ENCODE results near the gene SYNGAP1.

The SYNGAP1 gene

DNA sequence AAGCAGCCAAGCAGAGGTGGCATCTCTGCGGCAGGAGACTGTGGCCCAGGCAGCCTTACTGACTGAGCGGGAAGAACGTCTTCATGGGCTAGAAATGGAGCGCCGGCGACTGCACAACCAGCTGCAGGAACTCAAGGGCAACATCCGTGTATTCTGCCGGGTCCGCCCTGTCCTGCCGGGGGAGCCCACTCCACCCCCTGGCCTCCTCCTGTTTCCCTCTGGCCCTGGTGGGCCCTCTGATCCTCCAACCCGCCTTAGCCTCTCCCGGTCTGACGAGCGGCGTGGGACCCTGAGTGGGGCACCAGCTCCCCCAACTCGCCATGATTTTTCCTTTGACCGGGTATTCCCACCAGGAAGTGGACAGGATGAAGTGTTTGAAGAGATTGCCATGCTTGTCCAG lies 15.0 kb upstream of the SYNGAP1 start:
- no peak for DNase-seq (ENCODE audit: low spot score)

DNA sequence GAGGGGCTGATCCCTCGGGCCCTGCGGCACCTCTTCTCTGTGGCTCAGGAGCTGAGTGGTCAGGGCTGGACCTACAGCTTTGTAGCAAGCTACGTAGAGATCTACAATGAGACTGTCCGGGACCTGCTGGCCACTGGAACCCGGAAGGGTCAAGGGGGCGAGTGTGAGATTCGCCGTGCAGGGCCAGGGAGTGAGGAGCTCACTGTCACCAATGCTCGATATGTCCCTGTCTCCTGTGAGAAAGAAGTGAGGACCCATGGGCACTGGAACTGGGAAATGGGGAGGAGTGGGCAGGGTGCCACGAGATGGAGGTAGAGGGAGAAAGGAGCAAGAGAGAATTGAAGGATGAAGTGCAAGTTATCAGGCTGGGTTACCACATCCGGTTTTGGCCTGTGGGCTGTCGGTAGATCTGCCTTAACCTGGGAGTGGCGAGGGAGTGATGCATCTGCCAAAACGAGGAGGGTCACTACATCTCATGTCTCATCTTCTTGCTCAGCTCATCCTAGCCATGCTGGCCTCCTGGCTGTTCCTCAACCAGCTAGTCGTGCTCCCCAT lies 14.4 kb upstream of the SYNGAP1 start:
- no peak for DNase-seq (ENCODE audit: low spot score)

DNA sequence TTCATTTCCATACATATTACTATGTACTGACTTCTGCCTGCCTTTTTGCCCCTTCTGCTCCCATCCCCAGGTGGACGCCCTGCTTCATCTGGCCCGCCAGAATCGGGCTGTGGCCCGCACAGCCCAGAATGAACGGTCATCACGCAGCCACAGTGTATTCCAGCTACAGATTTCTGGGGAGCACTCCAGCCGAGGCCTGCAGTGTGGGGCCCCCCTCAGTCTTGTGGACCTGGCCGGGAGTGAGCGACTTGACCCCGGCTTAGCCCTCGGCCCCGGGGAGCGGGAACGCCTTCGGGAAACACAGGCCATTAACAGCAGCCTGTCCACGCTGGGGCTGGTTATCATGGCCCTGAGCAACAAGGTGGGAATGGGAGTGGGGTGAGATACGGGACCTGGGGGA lies 13.7 kb upstream of the SYNGAP1 start:
- DNase-seq (ENCODE audit: low spot score): no peak

DNA sequence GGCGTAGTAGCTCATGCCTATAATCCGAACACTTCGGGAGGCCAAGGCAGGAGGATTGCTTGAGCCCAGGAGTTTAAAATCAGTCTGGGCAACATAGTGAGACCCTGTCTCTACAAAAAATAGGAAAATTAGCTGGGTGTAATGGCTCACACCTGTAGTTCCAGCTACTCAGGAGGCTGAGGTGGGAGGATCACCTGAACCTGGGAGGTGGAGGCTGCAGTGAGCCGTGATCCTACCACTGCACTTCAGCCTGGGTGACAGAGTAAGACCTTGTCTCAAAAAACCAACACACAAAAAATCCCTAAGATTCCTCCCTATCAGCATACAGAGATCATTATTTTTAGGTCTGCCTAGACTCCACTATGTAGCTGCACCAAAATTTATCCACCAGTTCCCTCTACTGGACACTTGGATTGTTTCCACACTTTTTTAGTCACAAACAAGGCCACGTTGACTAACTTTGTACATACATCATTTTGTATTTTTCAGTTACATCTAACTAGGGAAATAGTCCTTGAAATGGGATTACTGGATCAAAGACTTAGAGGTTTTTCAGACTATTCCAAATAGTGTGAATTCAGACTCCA lies 12.6 kb upstream of the SYNGAP1 start:
- DNase-seq (ENCODE audit: low spot score): no peak

DNA sequence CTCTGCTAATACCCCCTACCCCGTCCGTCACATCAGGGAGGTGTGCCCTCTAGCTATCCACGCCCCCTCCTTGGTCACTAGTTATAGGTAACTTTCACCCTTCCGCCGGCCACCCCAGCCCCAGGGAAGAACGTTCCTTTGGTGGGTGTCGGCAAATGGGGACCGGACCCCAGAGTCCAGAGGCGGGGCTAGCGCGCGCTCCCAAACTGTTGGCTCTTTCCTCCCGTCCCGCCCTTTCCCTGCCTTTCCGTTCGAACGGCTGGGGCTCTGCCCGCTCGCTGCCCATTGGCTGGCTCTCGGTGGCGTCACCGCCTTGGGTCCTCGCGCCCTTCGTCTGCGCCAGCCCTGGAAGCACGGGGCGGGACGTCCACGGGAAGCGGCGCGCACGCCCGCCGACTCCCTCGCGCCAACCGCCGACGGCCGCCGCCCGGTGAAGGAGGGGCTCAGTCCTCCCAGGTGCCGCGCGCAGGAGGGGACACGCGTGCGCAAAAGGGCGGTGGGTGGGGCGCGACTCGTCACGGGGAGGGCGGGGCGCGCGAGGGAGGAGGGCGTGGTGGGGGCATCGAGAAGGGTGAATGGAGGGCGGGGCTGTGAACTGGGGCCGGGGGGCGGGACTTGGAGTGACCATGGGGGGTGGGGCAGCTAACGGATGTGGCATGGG lies 9.7 kb upstream of the SYNGAP1 start:
- DNase-seq (ENCODE audit: low spot score): peak; percentile 99

DNA sequence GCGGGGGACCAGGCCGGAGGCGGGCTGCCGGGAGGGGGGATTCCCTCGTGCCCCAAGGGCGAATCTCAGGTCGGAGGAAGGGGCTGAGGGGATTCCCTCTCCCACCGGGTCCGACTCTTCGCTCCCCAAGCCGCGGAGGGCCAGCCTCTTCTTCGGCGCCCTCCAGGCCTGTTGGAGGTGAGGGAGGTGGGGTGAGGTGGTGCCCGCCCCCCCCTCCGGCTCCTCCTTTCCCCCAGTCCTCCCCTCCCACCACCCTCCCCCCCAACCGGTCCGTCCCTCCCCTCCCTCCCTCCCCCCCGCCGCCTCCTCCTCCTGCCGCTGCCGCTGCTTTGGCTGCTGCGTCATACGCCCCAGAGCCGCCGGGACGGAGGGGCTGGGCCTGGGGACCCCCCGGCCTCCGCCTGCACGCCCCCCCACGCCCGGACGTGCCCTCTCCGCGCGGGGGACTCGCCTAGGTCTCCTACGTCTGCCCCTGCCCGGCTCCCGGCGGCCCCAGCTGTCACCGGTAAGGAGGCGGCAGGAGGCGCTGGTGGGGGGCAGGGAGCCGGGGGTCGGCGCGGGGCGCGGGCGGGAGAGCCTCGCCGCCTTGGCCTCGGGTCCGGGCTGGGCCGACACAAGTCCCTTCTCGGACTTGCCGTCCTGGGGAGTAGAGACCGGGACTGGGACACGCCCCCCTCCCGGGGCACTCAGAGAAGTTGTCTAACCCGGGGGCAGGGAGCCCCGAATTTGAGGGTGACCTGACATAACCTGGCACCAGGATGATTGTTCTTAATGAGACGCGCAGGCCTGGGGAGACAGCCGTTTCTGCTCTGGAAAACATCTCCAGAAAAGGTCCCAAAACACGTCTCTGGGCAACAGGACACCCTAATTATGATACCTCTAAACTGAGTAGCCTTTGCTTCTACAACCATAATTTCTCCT lies 8.9 kb upstream of the SYNGAP1 start, which contains the start of gene PHF1:
PHF1 (plus strand) TSS at position 304 of the 921 bp plus-strand sequence. CDS start 1,250 bp downstream, outside the sequence.
- peak; percentile 91 for DNase-seq (ENCODE audit: low spot score)

DNA sequence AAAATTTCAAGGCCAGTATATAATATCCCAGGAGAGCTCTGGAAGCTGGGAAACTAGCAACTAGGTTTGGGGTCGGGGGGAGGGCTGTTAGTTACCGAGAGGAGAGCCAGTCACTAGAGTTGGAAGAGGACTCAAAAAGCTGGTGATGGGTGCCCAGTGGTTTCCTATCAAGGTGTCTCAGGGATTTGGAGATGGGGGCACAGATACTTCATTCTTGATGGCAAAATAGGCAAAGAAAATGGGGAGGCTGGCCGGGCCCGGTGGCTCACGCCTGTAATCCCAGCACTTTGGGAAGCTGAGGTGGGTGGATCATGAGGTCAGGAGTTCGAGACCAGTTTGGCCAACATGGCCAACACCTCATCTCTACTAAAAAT lies 8.2 kb upstream of the SYNGAP1 start:
- no peak for DNase-seq (ENCODE audit: low spot score)

DNA sequence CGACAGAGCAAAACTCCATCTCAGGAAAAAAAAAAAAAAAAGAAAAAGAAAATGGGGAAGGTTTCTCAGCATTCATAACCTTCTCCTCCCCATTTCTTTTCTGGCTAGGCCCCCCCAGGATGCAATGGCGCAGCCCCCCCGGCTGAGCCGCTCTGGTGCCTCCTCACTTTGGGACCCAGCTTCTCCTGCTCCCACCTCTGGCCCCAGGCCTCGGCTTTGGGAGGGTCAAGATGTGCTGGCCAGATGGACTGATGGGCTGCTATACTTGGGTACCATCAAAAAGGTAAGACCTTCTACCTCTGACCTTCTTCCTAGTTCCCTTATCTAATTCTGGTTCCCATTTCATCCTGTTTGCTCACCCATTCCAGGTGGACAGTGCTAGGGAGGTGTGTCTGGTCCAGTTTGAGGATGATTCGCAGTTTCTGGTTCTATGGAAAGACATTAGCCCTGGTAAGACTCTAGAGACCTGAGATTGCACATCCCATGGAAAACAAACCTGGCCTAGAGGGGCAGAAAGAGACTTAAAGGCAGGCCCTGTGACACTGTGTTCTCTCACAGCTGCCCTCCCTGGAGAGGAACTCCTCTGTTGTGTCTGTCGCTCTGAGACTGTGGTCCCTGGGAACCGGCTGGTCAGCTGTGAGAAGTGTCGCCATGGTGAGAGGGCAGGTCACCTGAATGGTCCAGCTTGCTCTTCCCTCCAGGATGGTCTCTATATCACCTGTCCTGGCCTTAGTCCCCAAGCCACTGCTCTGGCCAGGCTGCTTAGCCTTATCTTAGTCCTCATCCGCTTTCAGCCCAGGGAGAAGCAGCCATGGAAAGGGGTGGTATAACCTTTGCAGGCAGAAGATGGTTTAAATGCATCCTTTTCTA lies 7.5 kb upstream of the SYNGAP1 start:
- no peak for DNase-seq (ENCODE audit: low spot score)

DNA sequence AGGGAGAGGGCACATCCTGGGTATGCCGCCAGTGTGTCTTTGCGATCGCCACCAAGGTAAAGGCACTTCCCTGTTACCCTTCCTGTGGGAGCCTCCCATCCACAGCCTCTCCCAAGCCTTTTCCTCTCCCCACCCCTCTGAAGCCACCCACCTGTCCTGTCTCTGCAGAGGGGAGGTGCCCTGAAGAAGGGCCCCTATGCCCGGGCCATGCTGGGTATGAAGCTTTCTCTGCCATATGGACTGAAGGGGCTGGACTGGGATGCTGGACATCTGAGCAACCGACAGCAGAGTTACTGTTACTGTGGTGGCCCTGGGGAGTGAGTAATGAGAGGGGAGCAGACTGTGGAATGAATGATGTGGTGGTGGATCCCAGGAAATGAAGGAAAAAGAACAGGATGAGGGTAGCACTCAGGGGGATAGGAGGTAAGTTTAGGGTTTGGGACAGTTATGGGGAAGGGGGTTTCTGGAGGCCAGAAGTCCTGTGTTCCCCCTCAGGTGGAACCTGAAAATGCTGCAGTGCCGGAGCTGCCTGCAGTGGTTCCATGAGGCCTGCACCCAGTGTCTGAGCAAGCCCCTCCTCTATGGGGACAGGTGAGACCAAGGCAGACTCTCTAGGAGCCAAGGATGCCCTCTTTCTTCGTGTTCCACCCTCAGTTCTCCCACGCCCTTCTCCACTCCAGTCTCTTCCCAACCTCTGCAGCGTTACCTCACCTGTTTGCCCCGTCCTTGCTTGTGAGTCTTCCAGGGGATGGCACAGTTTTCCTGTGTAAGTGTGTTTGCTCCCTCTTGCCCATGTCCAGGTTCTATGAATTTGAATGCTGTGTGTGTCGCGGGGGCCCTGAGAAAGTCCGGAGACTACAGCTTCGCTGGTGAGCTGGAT lies 6.4 kb upstream of the SYNGAP1 start:
- no peak for DNase-seq (ENCODE audit: low spot score)

DNA sequence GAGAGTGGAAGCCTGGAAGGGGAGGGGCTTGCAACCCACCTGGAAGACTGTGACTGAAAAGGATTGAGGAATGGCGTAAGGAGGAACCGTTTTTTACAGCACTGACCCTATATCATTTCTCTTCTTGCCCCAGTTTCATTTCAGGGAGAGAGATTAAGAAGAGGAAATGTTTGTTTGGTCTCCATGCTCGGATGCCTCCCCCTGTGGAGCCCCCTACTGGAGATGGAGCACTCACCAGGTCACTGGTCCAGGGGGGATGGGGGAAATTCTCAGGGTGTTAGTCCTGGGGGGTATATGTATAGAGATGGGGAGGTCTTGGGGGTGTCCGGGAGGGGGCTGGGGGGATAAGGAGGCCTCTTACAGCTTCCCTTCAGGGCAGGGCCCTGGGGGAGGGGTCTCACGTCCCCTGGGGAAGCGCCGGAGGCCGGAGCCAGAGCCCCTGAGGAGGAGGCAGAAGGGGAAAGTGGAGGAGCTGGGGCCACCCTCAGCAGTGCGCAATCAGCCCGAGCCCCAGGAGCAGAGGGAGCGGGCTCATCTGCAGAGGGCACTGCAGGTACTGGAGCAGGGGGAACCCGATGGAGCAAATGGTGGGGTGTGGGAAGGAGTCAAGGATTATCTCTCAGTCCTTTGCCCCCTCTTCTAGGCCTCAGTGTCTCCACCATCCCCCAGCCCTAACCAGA lies 5.1 kb upstream of the SYNGAP1 start:
- DNase-seq (ENCODE audit: low spot score): peak; percentile 66

DNA sequence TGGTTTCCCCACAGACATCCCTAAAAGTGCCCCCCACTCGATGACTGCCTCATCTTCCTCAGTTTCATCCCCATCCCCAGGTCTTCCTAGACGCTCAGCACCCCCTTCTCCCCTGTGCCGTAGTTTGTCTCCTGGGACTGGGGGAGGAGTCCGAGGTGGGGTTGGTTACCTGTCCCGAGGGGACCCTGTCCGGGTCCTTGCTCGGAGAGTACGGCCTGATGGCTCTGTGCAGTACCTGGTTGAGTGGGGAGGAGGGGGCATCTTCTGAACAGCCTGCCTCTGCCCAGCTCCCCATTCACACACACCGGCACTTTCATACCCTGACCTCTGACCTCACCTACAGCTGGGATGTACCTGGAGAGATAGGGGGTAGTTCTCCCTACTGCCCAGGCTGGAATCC lies 4.0 kb upstream of the SYNGAP1 start:
- DNase-seq (ENCODE audit: low spot score): no peak

DNA sequence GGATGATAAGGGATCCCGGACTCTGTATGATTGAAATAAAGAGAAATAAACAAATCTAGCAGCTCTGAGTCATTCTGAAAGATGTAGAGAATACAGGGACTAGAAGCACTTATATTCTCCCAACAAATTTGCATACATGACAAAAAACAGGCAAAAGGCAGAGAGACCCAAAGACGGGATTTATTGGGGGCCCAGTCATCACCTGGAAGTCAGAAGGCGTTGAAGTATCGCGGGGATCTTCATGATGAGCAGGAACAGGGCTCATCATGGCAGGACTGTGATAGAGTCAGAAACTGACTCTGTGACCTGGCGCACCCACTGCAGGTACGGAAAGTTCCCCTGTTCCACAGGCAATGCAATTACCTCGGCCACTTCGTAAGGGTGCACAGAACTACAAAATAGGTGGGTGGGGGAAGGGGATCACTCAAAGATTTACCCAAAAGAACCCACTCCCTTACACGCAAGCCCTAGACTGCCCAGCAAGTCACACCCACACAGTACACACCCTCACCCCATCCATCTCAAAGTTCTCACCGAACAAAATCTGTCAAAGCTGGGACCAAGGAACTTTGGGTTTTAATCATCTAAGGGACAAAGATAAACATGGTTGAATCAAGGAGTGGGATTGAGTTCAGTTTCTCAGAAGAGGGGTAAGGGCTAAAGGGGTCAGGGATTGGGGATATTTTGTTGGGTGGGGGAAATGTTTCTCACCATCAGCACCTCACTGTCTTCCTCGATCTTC lies 3.3 kb upstream of the SYNGAP1 start:
- DNase-seq (ENCODE audit: low spot score): no peak

DNA sequence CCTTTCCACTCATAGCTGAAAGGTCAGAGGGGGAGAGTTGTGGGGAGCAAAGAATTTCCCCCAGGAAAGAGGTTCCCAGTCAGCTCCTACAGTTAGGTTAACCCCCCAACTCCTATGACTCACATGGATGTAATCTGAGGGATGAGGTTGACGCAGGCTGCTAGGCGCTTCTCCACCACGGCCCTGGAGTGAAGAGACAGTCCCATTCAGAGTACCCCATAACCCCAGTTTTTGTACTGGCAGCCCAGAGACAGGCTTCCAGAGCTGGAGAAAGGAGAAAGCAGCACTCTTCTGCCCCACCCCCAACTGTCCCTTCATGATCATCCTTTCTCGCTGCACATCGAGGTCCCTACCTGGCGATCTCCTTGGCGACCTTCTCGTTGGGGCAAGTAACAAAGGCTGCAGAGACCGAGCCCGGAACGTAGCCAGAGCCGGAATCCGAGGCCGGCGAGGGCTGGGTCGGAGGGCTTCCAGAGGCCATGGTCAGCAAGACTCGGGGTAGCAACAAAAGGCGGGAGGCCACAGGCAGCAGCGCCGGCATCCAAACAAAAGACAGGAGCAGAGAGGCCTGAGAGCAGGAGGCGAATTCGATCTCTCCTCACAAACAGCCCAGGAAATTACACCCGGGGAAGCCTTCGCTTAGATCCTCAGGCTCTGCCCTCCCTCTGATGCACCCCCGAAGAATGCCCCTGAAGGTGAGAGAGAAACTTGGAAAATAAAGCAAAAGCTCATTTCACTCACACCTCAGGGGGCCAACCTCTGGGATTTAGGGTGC lies 2.5 kb upstream of the SYNGAP1 start:
- DNase-seq (ENCODE audit: low spot score): peak; percentile 85

DNA sequence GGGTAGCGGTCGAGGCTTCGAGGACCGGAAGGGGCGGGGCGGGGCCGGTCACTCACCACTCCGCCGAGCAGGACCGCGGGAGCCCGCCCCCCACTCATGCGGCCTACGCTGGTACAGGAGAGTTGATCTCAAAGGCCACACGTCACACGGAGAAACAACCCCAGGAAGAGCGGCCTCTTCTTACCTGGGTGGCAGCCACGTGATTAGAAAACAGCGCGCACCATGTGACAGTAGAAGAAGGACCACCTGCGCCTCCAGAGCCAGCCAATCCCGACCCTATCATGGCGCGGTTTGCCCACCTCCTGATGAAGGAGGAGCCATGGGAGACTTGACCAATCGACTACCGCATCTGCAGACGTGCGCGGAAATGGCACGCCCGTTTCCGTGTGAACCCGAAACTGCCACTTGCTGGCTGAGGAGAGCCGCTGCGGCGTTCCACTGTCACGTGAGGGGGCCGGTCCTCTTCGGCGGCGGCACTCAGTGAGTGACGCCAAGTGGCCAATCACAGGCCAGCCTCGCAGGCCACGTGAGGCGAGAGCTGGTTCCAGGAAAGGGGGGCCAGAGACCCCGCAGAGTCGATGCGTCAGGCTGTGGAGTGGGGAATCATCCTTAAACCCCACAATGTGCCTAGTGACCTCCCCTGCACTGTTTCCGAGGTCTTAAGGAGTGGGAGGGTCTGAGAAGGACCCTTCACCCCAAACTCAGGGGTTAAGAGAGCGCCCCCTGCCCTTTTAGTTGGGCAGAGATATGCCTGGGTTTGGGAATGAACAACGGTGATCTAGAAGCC lies 1.8 kb upstream of the SYNGAP1 start, which contains the start of gene CUTA:
CUTA (minus strand) TSS at position 205 of the 787 bp plus-strand sequence; CDS start at position 98, 107 bp downstream.
- peak; percentile 98 for DNase-seq (ENCODE audit: low spot score)

DNA sequence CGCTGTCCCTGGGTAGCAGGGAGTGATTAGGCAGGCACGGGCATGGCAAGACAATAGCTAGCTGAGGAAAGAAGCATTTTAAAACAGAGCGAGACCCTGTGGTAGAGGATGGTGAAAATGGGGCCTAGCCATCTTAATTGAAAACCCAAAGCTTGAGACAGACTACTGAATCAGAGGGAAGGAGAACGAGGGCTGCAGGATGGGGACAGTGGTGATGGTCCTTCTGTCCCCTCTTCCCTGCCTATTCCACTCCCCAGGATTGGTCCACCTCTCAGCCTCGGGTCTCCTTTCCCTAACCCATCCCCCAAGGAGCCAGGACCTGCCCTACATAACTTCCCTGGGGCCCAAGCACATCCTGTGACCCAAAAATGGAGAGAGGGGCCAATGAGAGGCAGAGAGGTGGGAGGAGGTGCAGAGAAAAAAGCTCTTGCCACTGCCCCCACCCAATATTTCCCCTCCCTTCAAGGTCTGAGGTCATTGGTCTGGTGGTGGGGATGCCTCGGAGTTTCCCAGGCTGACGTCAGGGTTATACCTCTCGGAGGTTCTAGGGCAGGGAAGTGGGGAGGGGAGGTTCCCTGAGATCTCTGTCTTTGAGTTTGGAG lies 1.1 kb upstream of the SYNGAP1 start:
- DNase-seq (ENCODE audit: low spot score): no peak

DNA sequence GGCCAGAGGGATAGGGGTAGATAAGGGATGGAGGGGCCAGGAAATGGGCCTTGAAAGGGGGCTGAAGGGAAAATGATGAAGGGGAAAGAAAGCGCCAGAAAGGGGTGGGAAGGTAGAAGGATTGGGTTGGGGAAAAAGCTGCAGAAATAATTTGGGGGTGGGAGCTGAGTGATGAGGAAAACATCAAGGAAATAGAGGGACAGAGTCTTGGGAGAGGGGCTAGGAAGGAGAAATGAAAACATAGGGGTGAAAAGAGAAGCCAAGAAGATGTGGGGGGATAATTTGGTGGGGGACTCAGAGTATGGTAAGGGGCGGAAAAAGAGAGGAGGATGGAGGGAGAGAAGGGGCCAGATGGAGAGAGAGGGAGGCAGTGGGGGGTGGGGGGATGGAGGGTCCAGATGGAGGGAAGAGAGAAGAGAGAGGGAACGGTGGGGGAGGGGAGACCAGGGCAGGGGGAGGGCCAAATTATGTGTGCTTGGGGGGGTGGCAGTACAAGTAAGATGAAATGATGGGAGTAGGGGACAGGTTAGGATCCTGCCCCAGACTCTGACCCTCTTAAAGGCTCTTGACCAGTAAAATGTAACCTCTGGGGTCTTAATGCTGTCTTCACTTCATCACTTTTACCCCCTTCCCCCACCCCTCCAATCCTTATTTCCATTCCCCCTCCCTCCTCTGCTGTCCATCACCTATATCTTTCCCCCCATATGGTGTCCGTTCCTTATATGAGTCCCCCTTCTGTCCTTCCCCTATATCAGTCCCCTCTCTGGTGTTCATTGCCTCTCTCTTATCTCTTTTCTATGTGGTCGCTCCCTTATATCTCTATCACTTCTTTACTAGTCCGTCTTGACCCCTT lies 852 bp downstream of the SYNGAP1 start:
- no peak for DNase-seq (ENCODE audit: low spot score)
